GM18858 (cell line): ENCODE results near the gene TIMM44.

Experiments used
- ATAC-seq: cut with Tn5 transposase; IDR thresholded peaks from one replicate; pipeline ENCODE4 v1.9.1; 2021; ENCODE audit not compliant: unreplicated experiment

Gene TIMM44

GRCh38 chr19:7877249-7877836 lies 66.1 kb downstream of the TIMM44 start:
- no peak for ATAC-seq
